K562 (cell line): ENCODE measurements around the gene MICALL2. TPM values are rescaled to one million over a fixed set of nuclear protein-coding genes. Genes with fewer than 3 reads are reported as not detected.

Source experiments
- BDP1 ChIP-seq: IDR thresholded peaks from 3 replicates; pipeline ENCODE4 v1.6.1; 2011; ENCODE audit not compliant: insufficient read length, insufficient read depth
- CCNT2 ChIP-seq: IDR thresholded peaks from 2 replicates; pipeline ENCODE4 v1.6.1; 2011; ENCODE audit warnings: borderline replicate concordance, low read depth, mild to moderate bottlenecking, moderate library complexity, mixed read lengths, low read length; ENCODE audit not compliant: insufficient read length; ENCODE audit errors: extremely low read depth
- DACH1 ChIP-seq: fragments of 450-650 bp; IDR thresholded peaks from 2 replicates; pipeline ENCODE4 v1.6.1; 2018; ENCODE audit not compliant: partially characterized antibody
- LARP7 ChIP-seq: fragments of 450-650 bp; IDR thresholded peaks from 2 replicates; pipeline ENCODE4 v1.6.1; 2016
- MYNN ChIP-seq, 2 experiments: sonication (generic); formaldehyde crosslinking in 1 of 2; IDR thresholded peaks; 2 replicates each; pipeline versions ENCODE4 v1.5.0 to v1.6.1; 2016 to 2020; ENCODE audit warnings: antibody characterized with exemption in 1 of 2, missing genetic modification reagents in 1 of 2
- PYGO2 ChIP-seq: fragments of 450-650 bp; IDR thresholded peaks from 2 replicates; pipeline ENCODE4 v1.6.1; 2016; ENCODE audit warnings: mild to moderate bottlenecking, missing genetic modification characterization, moderate library complexity, missing compliant biosample characterization
- RAD21 ChIP-seq, 2 experiments: fragments of 250-450 bp in 1 of 2; fragments of 450-650 bp in 1 of 2; sonication (Bioruptor Pico) in 1 of 2; formaldehyde crosslinking in 1 of 2; IDR thresholded peaks in 1 of 2; conservative IDR thresholded peaks in 1 of 2; 2 replicates each; pipeline versions ENCODE4 v1.4.0 to v1.8.0; 2020 to 2022; ENCODE audit warnings: mild to moderate bottlenecking in 2 of 2, moderate library complexity in 1 of 2
- RCOR1 ChIP-seq, 2 experiments: IDR thresholded peaks; 2 replicates each; pipeline ENCODE4 v1.6.1; 2012; ENCODE audit warnings: low read depth in 2 of 2, low read length in 2 of 2, borderline replicate concordance in 1 of 2, improper control_type of control experiment in 1 of 2
- SOX6 ChIP-seq: fragments of 450-650 bp; IDR thresholded peaks from 2 replicates; pipeline ENCODE4 v1.6.1; 2014; ENCODE audit warnings: mild to moderate bottlenecking
- SP2 ChIP-seq: IDR thresholded peaks from 2 replicates; pipeline ENCODE4 v1.6.1; 2011; ENCODE audit warnings: mild to moderate bottlenecking, low read depth, low read length, moderate library complexity; ENCODE audit not compliant: poor library complexity, severe bottlenecking; ENCODE audit errors: extremely low read depth
- TAF1 ChIP-seq: IDR thresholded peaks from 2 replicates; pipeline ENCODE4 v1.6.1; 2011; ENCODE audit warnings: mild to moderate bottlenecking, low read length, moderate library complexity; ENCODE audit not compliant: insufficient read depth, control insufficient read depth, severe bottlenecking; ENCODE audit errors: extremely low read depth
- TAF9B ChIP-seq: fragments of 450-650 bp; IDR thresholded peaks from 2 replicates; pipeline ENCODE4 v1.6.1; 2018; ENCODE audit warnings: mild to moderate bottlenecking; ENCODE audit not compliant: partially characterized antibody
- TRIM28 ChIP-seq: fragments of 450-650 bp; IDR thresholded peaks from 2 replicates; pipeline ENCODE4 v1.6.1; 2017
- U2AF2 ChIP-seq: fragments of 200-400 bp; formaldehyde crosslinking; optimal IDR thresholded peaks from 2 replicates; pipeline ENCODE3; 2017; ENCODE audit warnings: low read depth, mild to moderate bottlenecking, low read length
- ZEB2 ChIP-seq: fragments of 450-650 bp; IDR thresholded peaks from 2 replicates; pipeline ENCODE4 v1.6.1; 2016
- ZNF830 ChIP-seq: fragments of 250-450 bp; sonication (Bioruptor Pico); IDR thresholded peaks from 2 replicates; pipeline ENCODE4 v1.5.0; 2021; ENCODE audit warnings: mild to moderate bottlenecking
- ZSCAN32 ChIP-seq: fragments of 450-650 bp; formaldehyde crosslinking; IDR thresholded peaks from 2 replicates; pipeline ENCODE4 v1.4.0; 2020; ENCODE audit warnings: mild to moderate bottlenecking, moderate library complexity
- polyA plus RNA-seq, 8 experiments: library from polyadenylated mRNA; depleted of rRNA in 4 of 8; stranded (reverse) in 5 of 8; unstranded in 3 of 8; fragments of >200 nt; fragmentation: Nextera tagmentation in 2 of 8; fragmentation: Illumina TruSeq in 1 of 8; extraction: Ambion mirVana in 2 of 8; extraction: Trizol in 1 of 8; gene quantifications; 2 replicates each; pipeline versions ENCODE4 v1.2.1 to v1.2.3, GENCODE V29; 2011 to 2014; ENCODE audit warnings: inconsistent platforms in 1 of 8, missing spikeins in 1 of 8
- total RNA-seq, 7 experiments: library from RNA; depleted of rRNA in 6 of 7; stranded (reverse); fragments of >200 nt in 6 of 7; fragmentation: Illumina TruSeq in 2 of 7; extraction: Trizol in 2 of 7; gene quantifications; 2 replicates each; pipeline versions ENCODE4 v1.2.1 to v1.2.3, GENCODE V29; 2011 to 2021; ENCODE audit warnings: low replicate concordance in 1 of 7
- TF ChIP-seq, protein P1 (sequence below): fragments of 150-350 bp; conservative IDR thresholded peaks from 2 replicates; pipeline ENCODE4 v1.6.1; 2014; ENCODE audit warnings: low read length
- TF ChIP-seq, protein P2 (sequence below): fragments of 250-450 bp; sonication (Bioruptor Pico); IDR thresholded peaks from 2 replicates; pipeline ENCODE4 v1.8.0; 2022; ENCODE audit warnings: inconsistent platforms
- TF ChIP-seq, protein P3 (sequence below): fragments of 450-650 bp; IDR thresholded peaks from 2 replicates; pipeline ENCODE4 v1.7.1; 2018; ENCODE audit warnings: mild to moderate bottlenecking, low read depth; ENCODE audit not compliant: partially characterized antibody

MICALL2 gene
- total and polyA plus RNA-seq, 9 of the 15 experiments (the other 6 are each of a cell fraction or from before 2014, with no cell fraction given): 1.8 to 103 (median 17.0) TPM

DNA sequence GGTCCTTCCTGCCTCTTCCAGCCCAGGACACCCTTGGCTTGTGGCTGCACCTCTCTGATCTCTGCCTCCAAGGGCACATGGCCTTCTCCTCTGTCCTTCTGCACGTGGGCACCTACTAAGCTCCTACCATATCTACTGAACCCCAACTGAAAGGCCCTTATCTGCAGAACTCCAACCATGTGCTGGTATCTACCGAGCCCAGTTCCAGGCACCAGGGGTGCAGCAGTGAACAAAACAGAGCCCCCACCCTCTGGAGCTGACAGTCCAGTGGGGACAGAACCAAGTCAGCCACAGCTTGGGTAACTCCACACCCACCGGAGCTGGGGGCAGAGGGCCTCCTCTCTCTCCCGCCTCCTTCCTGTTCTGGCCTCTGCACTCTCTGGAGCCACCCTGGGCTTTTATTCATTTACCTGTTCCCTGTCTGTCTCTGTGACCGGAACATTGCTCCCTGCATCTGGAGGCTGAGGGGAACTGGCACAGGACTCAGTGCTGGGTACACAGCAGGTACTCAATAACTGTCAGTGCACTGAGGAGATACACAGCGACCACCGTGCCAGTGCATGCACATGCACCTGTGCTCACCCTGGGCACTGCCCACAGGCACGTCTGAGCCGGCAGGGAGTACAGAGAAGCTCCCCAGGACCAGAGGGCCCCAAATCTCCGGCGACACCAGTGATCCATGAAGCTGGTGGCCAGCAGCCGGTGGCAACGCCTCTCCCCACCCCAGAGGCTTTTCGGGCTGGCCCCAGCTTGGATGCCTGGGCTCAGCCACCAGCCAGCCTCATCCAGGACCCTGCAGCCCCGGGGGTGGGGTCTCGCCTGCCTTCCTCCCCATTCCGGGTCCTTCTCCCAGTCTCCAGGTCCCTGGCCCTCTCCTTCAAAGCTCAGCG is 2.0 kb downstream of the MICALL2 start (continued):
- TF ChIP-seq, protein P1, sequence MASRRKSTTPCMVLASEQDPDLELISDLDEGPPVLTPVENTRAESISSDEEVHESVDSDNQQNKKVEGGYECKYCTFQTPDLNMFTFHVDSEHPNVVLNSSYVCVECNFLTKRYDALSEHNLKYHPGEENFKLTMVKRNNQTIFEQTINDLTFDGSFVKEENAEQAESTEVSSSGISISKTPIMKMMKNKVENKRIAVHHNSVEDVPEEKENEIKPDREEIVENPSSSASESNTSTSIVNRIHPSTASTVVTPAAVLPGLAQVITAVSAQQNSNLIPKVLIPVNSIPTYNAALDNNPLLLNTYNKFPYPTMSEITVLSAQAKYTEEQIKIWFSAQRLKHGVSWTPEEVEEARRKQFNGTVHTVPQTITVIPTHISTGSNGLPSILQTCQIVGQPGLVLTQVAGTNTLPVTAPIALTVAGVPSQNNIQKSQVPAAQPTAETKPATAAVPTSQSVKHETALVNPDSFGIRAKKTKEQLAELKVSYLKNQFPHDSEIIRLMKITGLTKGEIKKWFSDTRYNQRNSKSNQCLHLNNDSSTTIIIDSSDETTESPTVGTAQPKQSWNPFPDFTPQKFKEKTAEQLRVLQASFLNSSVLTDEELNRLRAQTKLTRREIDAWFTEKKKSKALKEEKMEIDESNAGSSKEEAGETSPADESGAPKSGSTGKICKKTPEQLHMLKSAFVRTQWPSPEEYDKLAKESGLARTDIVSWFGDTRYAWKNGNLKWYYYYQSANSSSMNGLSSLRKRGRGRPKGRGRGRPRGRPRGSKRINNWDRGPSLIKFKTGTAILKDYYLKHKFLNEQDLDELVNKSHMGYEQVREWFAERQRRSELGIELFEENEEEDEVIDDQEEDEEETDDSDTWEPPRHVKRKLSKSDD: no peak
- no peak for TF ChIP-seq TAF9B
- TF ChIP-seq TAF1: no peak
- no peak for TF ChIP-seq LARP7
- no peak for TF ChIP-seq RAD21 (CRISPR knock-in tag; conservative IDR thresholded peaks at IDR 0.05 in 1 of 2, IDR thresholded peaks at IDR 0.05 in 1 of 2)
- TF ChIP-seq, protein P2, sequence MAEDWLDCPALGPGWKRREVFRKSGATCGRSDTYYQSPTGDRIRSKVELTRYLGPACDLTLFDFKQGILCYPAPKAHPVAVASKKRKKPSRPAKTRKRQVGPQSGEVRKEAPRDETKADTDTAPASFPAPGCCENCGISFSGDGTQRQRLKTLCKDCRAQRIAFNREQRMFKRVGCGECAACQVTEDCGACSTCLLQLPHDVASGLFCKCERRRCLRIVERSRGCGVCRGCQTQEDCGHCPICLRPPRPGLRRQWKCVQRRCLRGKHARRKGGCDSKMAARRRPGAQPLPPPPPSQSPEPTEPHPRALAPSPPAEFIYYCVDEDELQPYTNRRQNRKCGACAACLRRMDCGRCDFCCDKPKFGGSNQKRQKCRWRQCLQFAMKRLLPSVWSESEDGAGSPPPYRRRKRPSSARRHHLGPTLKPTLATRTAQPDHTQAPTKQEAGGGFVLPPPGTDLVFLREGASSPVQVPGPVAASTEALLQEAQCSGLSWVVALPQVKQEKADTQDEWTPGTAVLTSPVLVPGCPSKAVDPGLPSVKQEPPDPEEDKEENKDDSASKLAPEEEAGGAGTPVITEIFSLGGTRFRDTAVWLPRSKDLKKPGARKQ (CRISPR knock-in tag): no peak
- no peak for TF ChIP-seq TRIM28
- TF ChIP-seq DACH1: no peak
- no peak for TF ChIP-seq SOX6
- TF ChIP-seq CCNT2: peak; percentile 13
- no peak for TF ChIP-seq ZNF830 (CRISPR knock-in tag)
- TF ChIP-seq RCOR1 (IDR thresholded peaks at IDR 0.05; ENCODE audit: borderline replicate concordance in 1 of 2, low read depth in 2 of 2, low read length in 2 of 2): 0 out of 4 replicates have a peak, but pooled peaks of 1 of the 2 experiments have one; percentile 5
- TF ChIP-seq, protein P3, sequence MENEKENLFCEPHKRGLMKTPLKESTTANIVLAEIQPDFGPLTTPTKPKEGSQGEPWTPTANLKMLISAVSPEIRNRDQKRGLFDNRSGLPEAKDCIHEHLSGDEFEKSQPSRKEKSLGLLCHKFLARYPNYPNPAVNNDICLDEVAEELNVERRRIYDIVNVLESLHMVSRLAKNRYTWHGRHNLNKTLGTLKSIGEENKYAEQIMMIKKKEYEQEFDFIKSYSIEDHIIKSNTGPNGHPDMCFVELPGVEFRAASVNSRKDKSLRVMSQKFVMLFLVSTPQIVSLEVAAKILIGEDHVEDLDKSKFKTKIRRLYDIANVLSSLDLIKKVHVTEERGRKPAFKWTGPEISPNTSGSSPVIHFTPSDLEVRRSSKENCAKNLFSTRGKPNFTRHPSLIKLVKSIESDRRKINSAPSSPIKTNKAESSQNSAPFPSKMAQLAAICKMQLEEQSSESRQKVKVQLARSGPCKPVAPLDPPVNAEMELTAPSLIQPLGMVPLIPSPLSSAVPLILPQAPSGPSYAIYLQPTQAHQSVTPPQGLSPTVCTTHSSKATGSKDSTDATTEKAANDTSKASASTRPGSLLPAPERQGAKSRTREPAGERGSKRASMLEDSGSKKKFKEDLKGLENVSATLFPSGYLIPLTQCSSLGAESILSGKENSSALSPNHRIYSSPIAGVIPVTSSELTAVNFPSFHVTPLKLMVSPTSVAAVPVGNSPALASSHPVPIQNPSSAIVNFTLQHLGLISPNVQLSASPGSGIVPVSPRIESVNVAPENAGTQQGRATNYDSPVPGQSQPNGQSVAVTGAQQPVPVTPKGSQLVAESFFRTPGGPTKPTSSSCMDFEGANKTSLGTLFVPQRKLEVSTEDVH: no peak
- no peak for TF ChIP-seq ZEB2
- no peak for TF ChIP-seq U2AF2
- no peak for TF ChIP-seq ZSCAN32 (CRISPR knock-in tag)
- TF ChIP-seq SP2: no peak
- TF ChIP-seq PYGO2: no peak
- 0 out of 2 replicates have a peak, but pooled peaks have one; percentile 25 for TF ChIP-seq MYNN (IDR thresholded peaks at IDR 0.05)
- TF ChIP-seq MYNN (CRISPR knock-in tag; IDR thresholded peaks at IDR 0.05): no peak
- TF ChIP-seq BDP1: no peak
